GM12878 (cell line): Measurements from ENCODE around the gene CACNA1G. TPM values are rescaled to one million over a fixed set of nuclear protein-coding genes. Genes with fewer than 3 reads are reported as not detected.
A peak's percentile ranks its signal among the peaks of the same experiment; 100 is the strongest.

ENCODE experiments used
- ATAC-seq: fragments of 200-7000 bp; cut with Tn5 transposase; 3 replicates; pipeline ENCODE4 v1.9.1; 2020; ENCODE audit warnings: mild to moderate bottlenecking, moderate library complexity
- BruUV-seq: library from RNA; stranded (reverse); fragments of 400-500 nt; replicated peaks from 2 replicates; lab custom pipeline; 2021; lab: Mats Ljungman, UMichigan
- CTCF ChIA-PET: fragments of 300-600 bp; sonication (Branson Sonifier 250); formaldehyde crosslinking; extraction: SDS; loops from one replicate; lab custom pipeline; 2021; ENCODE audit warnings: inconsistent platforms; lab: Yijun Ruan, JAX
- POLR2A ChIA-PET: fragments of 350-600 bp; formaldehyde crosslinking; extraction: SDS; loops from one replicate; lab custom pipeline; 2021; ENCODE audit warnings: inconsistent platforms; lab: Charles Lee
- RAD21 ChIA-PET: fragments of 300-600 bp; sonication (Branson Sonifier 250); formaldehyde crosslinking; loops from one replicate; lab custom pipeline; 2023; ENCODE audit warnings: antibody characterized with exemption; ENCODE audit not compliant: unreplicated experiment; lab: Charles Lee
- SMC1A ChIA-PET: fragments of 300-600 bp; sonication (Branson Sonifier 250); formaldehyde crosslinking; loops from one replicate; lab custom pipeline; 2023; ENCODE audit not compliant: unreplicated experiment, uncharacterized antibody; lab: Charles Lee
- DNase-seq: peaks from one replicate; pipeline ENCODE4 v3.0.0-alpha.2; 2011; ENCODE audit warnings: low read depth, low spot score
- FAIRE-seq: peaks from 3 replicates; lab custom pipeline; 2011; peaks lifted over from hg19 to GRCh38; lab: Jason Lieb, UNC
- H2AFZ ChIP-seq: 2 replicates; pipeline ENCODE4 v1.6.0; 2011; ENCODE audit warnings: low read depth, low read length, control low read depth; ENCODE audit not compliant: control insufficient read depth
- H3K27ac ChIP-seq: 2 replicates; pipeline ENCODE4 v1.5.1; 2011; ENCODE audit warnings: control low read depth; ENCODE audit not compliant: control insufficient read depth, insufficient read depth
- H3K27me3 ChIP-seq, 2 experiments: replicated peaks in 1 of 2; 2 replicates each; pipeline versions ENCODE4 v1.6.0 to v1.6.1; 2011; ENCODE audit warnings: low read length in 1 of 2; ENCODE audit not compliant: control insufficient read depth in 2 of 2, insufficient read depth in 2 of 2
- H3K36me3 ChIP-seq, 2 experiments: 2 replicates each; pipeline ENCODE4 v1.5.1; 2011; ENCODE audit warnings: low read length in 1 of 2; ENCODE audit not compliant: control insufficient read depth in 2 of 2, insufficient read depth in 2 of 2
- H3K4me1 ChIP-seq: 2 replicates; pipeline ENCODE4 v1.6.1; 2011; ENCODE audit warnings: mild to moderate bottlenecking, low read length, moderate library complexity, mixed read lengths; ENCODE audit not compliant: control insufficient read depth, insufficient read depth
- H3K4me2 ChIP-seq: 2 replicates; pipeline ENCODE4 v1.6.0; 2011; ENCODE audit warnings: control low read depth; ENCODE audit not compliant: control insufficient read depth, insufficient read depth
- H3K4me3 ChIP-seq: fragments of 200-600 bp; sonication (generic); 2 replicates; pipeline ENCODE4 v1.5.1; 2016
- H3K79me2 ChIP-seq: 2 replicates; pipeline ENCODE4 v1.6.0; 2011; ENCODE audit warnings: low read length; ENCODE audit not compliant: control insufficient read depth, insufficient read depth
- H3K9ac ChIP-seq: 2 replicates; pipeline ENCODE4 v1.8.0; 2011; ENCODE audit warnings: low read length, control low read depth, mixed read lengths; ENCODE audit not compliant: control insufficient read depth, insufficient read depth
- H3K9me3 ChIP-seq: replicated peaks from 3 replicates; pipeline ENCODE4 v1.5.1; 2011; ENCODE audit warnings: mild to moderate bottlenecking, low read length; ENCODE audit not compliant: control insufficient read depth, insufficient read depth
- H4K20me1 ChIP-seq: 2 replicates; pipeline ENCODE4 v1.6.0; 2011; ENCODE audit not compliant: control insufficient read depth, insufficient read depth
- POLR2AphosphoS2 ChIP-seq: IDR thresholded peaks from 2 replicates; pipeline ENCODE4 v1.6.1; 2011; ENCODE audit warnings: low read depth, mild to moderate bottlenecking, low read length, improper control_type of control experiment, moderate library complexity
- WGBS: methylation state at CpG from one replicate; pipeline ENCODE4 v1.1.6; 2016; ENCODE audit warnings: low lambda C conversion rate; ENCODE audit not compliant: insufficient replicate concordance, insufficient coverage; ENCODE audit errors: missing lambda C conversion rate; 5-methylcytosine and 5-hydroxymethylcytosine counted together
- in situ Hi-C: fragments of 300-500 bp; cut with MboI; formaldehyde crosslinking; loops from 9 replicates; pipeline ENCODE4 v1.14.3; 2018; ENCODE audit warnings: mixed read lengths
- intact Hi-C: fragments of 100-400 bp; cut with micrococcal nuclease; formaldehyde crosslinking; loops from one replicate; pipeline ENCODE4 v1.14.2; 2022; ENCODE audit not compliant: unreplicated experiment
- polyA plus RNA-seq, 11 experiments: library from polyadenylated mRNA; depleted of rRNA in 4 of 11; unstranded in 6 of 11; stranded (reverse) in 5 of 11; fragments of >200 nt; fragmentation: Nextera tagmentation in 4 of 11; fragmentation: Illumina TruSeq in 1 of 11; extraction: Ambion mirVana in 4 of 11; extraction: Trizol in 1 of 11; gene quantifications; 1 replicate in 1 of 11; 2 replicates in 10 of 11; pipeline versions ENCODE4 v1.2.1 to v1.2.3, GENCODE V29; 2011 to 2016; ENCODE audit warnings: inconsistent platforms in 2 of 11, missing spikeins in 2 of 11, low read depth in 1 of 11
- total RNA-seq, 4 experiments: library from RNA; depleted of rRNA in 3 of 4; stranded (reverse); fragments of >200 nt in 3 of 4; fragmentation: Illumina TruSeq in 1 of 4; extraction: Trizol in 1 of 4; gene quantifications; 2 replicates each; pipeline versions ENCODE4 v1.2.1 to v1.2.3, GENCODE V29; 2013 to 2021
- TF ChIP-seq, protein P1 (sequence below), 3 experiments: IDR thresholded peaks in 2 of 3; conservative IDR thresholded peaks in 1 of 3; 2 replicates each; pipeline ENCODE4 v1.5.1; 2011; ENCODE audit warnings: low read depth in 3 of 3, low read length in 3 of 3, mild to moderate bottlenecking in 3 of 3, control low read depth in 2 of 3, moderate library complexity in 2 of 3, inconsistent platforms in 1 of 3, mixed read lengths in 1 of 3; ENCODE audit not compliant: control insufficient read depth in 2 of 3, insufficient read depth in 1 of 3; ENCODE audit errors: extremely low read depth in 1 of 3
- TF ChIP-seq, protein P2 (sequence below): fragments of 450-650 bp; IDR thresholded peaks from 2 replicates; pipeline ENCODE4 v1.6.1; 2017; ENCODE audit warnings: mild to moderate bottlenecking

The CACNA1G gene
- total and polyA plus RNA-seq, 10 of the 15 experiments (the other 5 are each of a cell fraction or from before 2014, with no cell fraction given) = 0.03 to 0.15 TPM; not detected in 8

DNA sequence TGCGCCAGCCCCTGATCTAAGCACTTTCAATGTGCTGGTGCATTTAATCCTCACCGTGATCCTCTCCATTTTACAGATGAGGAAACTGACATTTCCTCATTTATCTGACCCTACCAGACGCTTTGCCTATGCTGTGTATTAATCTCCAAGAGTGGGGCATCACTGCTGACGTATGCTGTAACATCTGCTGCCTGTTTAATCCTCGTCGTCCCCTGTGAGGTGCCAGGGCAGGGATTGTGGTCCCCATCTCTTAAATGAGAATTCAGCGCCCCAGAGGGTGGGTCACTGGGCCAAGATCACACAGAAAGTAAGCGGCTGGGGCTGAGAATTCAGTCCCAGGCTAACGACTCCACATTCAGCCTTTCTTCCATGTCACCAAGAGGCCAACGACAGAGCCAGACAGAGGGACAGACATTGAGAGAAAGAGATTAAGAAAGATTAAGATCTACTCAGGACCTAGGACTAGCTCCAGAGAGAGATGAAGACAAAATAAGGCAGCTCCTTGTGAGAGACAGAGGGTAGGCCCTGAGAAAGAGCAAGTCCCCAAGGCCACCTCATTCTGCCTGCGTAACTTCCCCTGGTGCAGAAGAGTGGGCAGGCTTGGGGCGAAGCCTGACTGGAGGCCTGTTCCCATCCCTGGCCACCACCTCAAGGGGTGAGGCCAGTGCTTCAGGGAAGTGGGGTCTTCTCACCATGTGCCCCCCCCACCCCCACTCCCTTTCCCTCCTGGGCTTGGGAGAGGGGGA, 13.5 kb downstream of the CACNA1G start:
- H3K36me3 ChIP-seq = no peaks in the 10 kb centered on the region
- 45% methylated on average over 12 of the region's 12 CpGs for WGBS
- H3K4me3 ChIP-seq = no peak overlapping the region
- no peak overlapping the region for H3K9ac ChIP-seq
- DNase-seq = no peak
- ChIA-PET POLR2A (no interaction called here), RAD21 (no interaction called here), SMC1A (no interaction called here), CTCF (no interaction called here)
- no peaks in the 10 kb centered on the region for H3K4me1 ChIP-seq
- TF ChIP-seq POLR2AphosphoS2 = no peak
- H3K79me2 ChIP-seq = no peaks in the 10 kb centered on the region
- no peak for ATAC-seq
- intact Hi-C loops = no loop called here
- H4K20me1 ChIP-seq = no peaks in the 10 kb centered on the region
- FAIRE-seq = no peak
- no peak overlapping the region for H3K4me2 ChIP-seq
- no peak overlapping the region for H3K27ac ChIP-seq
- no TSS peak for BruUV-seq
- H3K9me3 ChIP-seq = no peaks in the 10 kb centered on the region
- H3K27me3 ChIP-seq = peaks cover 0 to 1% of the 10 kb centered on the region in 2 experiments; a peak in 3 of 4 replicates
- in situ Hi-C loops = no loop called here
- H2AFZ ChIP-seq = no peak overlapping the region

DNA sequence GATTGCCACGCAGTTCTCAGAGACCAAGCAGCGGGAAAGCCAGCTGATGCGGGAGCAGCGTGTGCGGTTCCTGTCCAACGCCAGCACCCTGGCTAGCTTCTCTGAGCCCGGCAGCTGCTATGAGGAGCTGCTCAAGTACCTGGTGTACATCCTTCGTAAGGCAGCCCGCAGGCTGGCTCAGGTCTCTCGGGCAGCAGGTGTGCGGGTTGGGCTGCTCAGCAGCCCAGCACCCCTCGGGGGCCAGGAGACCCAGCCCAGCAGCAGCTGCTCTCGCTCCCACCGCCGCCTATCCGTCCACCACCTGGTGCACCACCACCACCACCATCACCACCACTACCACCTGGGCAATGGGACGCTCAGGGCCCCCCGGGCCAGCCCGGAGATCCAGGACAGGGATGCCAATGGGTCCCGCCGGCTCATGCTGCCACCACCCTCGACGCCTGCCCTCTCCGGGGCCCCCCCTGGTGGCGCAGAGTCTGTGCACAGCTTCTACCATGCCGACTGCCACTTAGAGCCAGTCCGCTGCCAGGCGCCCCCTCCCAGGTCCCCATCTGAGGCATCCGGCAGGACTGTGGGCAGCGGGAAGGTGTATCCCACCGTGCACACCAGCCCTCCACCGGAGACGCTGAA, 15.2 kb downstream of the CACNA1G start:
- H2AFZ ChIP-seq = no peak overlapping the region
- H3K79me2 ChIP-seq = no peaks in the 10 kb centered on the region
- ChIA-PET SMC1A (no interaction called here), CTCF (interaction anchor here (0.8 to 1.1 kb wide), 2 partner anchors 9 to 24 kb away, joined by 3 to 4 read pairs; no protein-coding TSS in a partner anchor), POLR2A (no interaction called here), RAD21 (no interaction called here)
- intact Hi-C loops = no loop called here
- no peaks in the 10 kb centered on the region for H3K4me1 ChIP-seq
- no peaks in the 10 kb centered on the region for H4K20me1 ChIP-seq
- in situ Hi-C loops = no loop called here
- no peak overlapping the region for H3K9ac ChIP-seq
- H3K4me2 ChIP-seq = no peak overlapping the region
- TF ChIP-seq, protein P1, sequence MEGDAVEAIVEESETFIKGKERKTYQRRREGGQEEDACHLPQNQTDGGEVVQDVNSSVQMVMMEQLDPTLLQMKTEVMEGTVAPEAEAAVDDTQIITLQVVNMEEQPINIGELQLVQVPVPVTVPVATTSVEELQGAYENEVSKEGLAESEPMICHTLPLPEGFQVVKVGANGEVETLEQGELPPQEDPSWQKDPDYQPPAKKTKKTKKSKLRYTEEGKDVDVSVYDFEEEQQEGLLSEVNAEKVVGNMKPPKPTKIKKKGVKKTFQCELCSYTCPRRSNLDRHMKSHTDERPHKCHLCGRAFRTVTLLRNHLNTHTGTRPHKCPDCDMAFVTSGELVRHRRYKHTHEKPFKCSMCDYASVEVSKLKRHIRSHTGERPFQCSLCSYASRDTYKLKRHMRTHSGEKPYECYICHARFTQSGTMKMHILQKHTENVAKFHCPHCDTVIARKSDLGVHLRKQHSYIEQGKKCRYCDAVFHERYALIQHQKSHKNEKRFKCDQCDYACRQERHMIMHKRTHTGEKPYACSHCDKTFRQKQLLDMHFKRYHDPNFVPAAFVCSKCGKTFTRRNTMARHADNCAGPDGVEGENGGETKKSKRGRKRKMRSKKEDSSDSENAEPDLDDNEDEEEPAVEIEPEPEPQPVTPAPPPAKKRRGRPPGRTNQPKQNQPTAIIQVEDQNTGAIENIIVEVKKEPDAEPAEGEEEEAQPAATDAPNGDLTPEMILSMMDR (IDR thresholded peaks at IDR 0.05 in 2 of 3, conservative IDR thresholded peaks at IDR 0.05 in 1 of 3; ENCODE audit: control insufficient read depth in 2 of 3, extremely low read depth in 1 of 3, insufficient read depth in 1 of 3, low read depth in 3 of 3, low read length in 3 of 3) = 0 out of 6 replicates have a peak, but pooled peaks of 1 of the 3 experiments have one; percentile 10
- TF ChIP-seq, protein P2, sequence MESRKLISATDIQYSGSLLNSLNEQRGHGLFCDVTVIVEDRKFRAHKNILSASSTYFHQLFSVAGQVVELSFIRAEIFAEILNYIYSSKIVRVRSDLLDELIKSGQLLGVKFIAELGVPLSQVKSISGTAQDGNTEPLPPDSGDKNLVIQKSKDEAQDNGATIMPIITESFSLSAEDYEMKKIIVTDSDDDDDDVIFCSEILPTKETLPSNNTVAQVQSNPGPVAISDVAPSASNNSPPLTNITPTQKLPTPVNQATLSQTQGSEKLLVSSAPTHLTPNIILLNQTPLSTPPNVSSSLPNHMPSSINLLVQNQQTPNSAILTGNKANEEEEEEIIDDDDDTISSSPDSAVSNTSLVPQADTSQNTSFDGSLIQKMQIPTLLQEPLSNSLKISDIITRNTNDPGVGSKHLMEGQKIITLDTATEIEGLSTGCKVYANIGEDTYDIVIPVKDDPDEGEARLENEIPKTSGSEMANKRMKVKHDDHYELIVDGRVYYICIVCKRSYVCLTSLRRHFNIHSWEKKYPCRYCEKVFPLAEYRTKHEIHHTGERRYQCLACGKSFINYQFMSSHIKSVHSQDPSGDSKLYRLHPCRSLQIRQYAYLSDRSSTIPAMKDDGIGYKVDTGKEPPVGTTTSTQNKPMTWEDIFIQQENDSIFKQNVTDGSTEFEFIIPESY = no peak
- BruUV-seq = no TSS peak
- H3K9me3 ChIP-seq = no peaks in the 10 kb centered on the region
- 54% methylated on average over 31 of the region's 33 CpGs for WGBS
- FAIRE-seq = no peak
- no peak overlapping the region for H3K27ac ChIP-seq
- peaks cover 0 to 1% of the 10 kb centered on the region in 2 experiments; a peak in 3 of 4 replicates for H3K27me3 ChIP-seq
- peak; percentile 52 for ATAC-seq
- H3K36me3 ChIP-seq = no peaks in the 10 kb centered on the region
- no peak overlapping the region for H3K4me3 ChIP-seq
- no peak for DNase-seq
